ENCODE measurements around the gene DPH3.
"Not testable (repeated sequence)": the region's sequence is repeated elsewhere in the genome, so short reads cannot be mapped to it uniquely, and the experiment has no call there.

Gene DPH3

DNA sequence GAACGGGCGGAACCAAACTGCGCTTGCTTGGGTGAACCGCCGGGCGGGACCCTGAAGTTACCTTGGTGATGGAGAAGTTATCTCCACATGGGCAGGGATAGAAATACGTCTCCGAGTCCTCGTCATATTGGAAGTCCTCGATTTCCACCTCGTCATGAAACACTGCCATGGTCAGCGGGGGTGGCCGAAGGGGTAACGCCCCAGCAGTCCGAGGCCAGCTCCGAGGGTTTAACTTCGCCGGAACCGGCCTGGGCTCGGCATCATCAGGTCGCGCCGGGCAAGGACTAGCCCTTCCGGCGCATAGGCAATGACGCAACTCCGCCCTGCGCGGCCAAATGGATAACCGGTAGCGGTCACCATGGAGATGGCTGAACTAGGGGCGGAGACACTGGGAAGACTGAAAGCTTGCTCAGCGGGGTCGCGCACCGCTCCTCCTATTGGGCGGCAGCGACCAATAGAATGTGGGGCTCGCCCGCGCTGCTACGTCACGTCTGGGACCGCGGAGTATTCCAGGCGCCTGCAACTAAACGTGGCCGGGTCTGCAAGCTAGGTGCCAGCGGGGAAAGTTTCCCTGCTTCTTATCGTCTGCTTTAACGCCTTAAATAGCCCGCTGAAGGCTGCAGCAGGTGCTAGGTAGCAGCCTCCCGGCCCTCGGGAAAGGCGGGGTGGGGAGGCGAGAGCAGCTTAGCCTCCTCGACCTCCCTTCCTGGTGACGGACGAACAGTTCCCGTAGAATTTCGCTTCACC lies at the start of gene DPH3, which contains the start of gene OXNAD1:
Gene DPH3 (minus strand): TSS at position 236 of the 747 bp plus-strand sequence. CDS start 67 bp downstream, at position 169.
Gene OXNAD1 (plus strand): TSS at position 505 of the 747 bp plus-strand sequence. CDS start 5,741 bp downstream, outside the sequence.
- peak within 1 kb of the TSS; percentile 80 for H3K27ac ChIP-seq
- TF ChIP-seq, protein P1, sequence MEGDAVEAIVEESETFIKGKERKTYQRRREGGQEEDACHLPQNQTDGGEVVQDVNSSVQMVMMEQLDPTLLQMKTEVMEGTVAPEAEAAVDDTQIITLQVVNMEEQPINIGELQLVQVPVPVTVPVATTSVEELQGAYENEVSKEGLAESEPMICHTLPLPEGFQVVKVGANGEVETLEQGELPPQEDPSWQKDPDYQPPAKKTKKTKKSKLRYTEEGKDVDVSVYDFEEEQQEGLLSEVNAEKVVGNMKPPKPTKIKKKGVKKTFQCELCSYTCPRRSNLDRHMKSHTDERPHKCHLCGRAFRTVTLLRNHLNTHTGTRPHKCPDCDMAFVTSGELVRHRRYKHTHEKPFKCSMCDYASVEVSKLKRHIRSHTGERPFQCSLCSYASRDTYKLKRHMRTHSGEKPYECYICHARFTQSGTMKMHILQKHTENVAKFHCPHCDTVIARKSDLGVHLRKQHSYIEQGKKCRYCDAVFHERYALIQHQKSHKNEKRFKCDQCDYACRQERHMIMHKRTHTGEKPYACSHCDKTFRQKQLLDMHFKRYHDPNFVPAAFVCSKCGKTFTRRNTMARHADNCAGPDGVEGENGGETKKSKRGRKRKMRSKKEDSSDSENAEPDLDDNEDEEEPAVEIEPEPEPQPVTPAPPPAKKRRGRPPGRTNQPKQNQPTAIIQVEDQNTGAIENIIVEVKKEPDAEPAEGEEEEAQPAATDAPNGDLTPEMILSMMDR (IDR thresholded peaks at IDR 0.05; ENCODE audit: low read depth, low read length), result no peak
- H3K36me3 ChIP-seq, result peaks cover 17% of the 10 kb centered on the region
- H3K9me3 ChIP-seq (ENCODE audit: severe bottlenecking), result no peaks in the 10 kb centered on the region
- H3K27me3 ChIP-seq (ENCODE audit: insufficient read depth, low read depth, severe bottlenecking), result no peaks in the 10 kb centered on the region
- peak within 1 kb of the TSS; percentile 80 for H3K4me3 ChIP-seq (ENCODE audit: low read depth, low read length)
- peak; percentile 99 for DNase-seq

GRCh38 chr3:16313886-16314645 lies 49.3 kb upstream of the DPH3 start:
- Histone ChIP-seq H3K36me3 (no peaks in the 10 kb centered on the region; the same call in none of the 2 replicates), H3K9me3 (ENCODE audit: severe bottlenecking) (no peaks in the 10 kb centered on the region), H3K27me3 (ENCODE audit: insufficient read depth, low read depth, severe bottlenecking) (no peaks in the 10 kb centered on the region), H3K27ac (no peak overlapping the region), H3K4me3 (ENCODE audit: low read depth, low read length) (no peak overlapping the region)
- TF ChIP-seq, protein P1 (IDR thresholded peaks at IDR 0.05; ENCODE audit: low read depth, low read length), result no peak
- DNase-seq, result no peak

DNA sequence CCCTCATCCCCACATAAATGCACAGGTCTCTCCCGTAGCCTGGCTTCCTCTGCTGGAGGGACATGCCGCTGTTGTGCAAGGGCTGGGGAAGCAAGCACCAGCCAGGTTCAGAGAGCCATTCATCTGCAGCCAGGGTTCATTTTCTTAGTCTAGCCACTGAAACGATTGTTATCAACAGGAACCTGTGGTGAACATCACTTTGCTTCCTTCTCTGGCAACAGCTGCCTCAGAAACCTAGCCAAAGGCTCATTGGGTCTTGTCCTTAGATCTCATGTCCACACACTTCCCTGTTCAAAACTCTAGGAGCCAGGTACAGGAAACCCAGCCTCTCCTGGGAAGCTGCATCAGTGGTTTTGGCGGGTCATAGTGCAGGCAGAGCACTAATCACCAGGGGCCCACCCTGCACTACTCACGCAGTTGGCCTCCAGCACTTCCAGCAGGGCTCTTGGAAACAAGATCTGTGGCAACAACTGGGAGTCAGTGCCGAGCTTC lies 47.3 kb upstream of the DPH3 start:
- no peaks in the 10 kb centered on the region for H3K27me3 ChIP-seq (ENCODE audit: insufficient read depth, low read depth, severe bottlenecking)
- TF ChIP-seq, protein P1 (IDR thresholded peaks at IDR 0.05; ENCODE audit: low read depth, low read length), result no peak
- no peaks in the 10 kb centered on the region for H3K9me3 ChIP-seq (ENCODE audit: severe bottlenecking)
- H3K4me3 ChIP-seq (ENCODE audit: low read depth, low read length), result no peak overlapping the region
- no peak overlapping the region for H3K27ac ChIP-seq
- no peak for DNase-seq
- H3K36me3 ChIP-seq, result no peaks in the 10 kb centered on the region; the same call in none of the 2 replicates

- not testable (repeated sequence) for H3K36me3 ChIP-seq; H3K27me3 ChIP-seq (ENCODE audit: insufficient read depth, low read depth, severe bottlenecking); DNase-seq; H3K27ac ChIP-seq; H3K4me3 ChIP-seq (ENCODE audit: low read depth, low read length); H3K9me3 ChIP-seq (ENCODE audit: severe bottlenecking)
Measured at GRCh38 chr3:16310486-16310885, 45.7 kb upstream of the DPH3 start.

GRCh38 chr3:16309558-16309957 lies 44.8 kb upstream of the DPH3 start:
- H3K36me3 ChIP-seq, result no peaks in the 10 kb centered on the region; the same call in none of the 2 replicates
- no peak overlapping the region for H3K27ac ChIP-seq
- TF ChIP-seq, protein P1 (IDR thresholded peaks at IDR 0.05; ENCODE audit: low read depth, low read length), result no peak
- no peaks in the 10 kb centered on the region for H3K9me3 ChIP-seq (ENCODE audit: severe bottlenecking)
- no peak overlapping the region for H3K4me3 ChIP-seq (ENCODE audit: low read depth, low read length)
- no peak for DNase-seq
- no peaks in the 10 kb centered on the region for H3K27me3 ChIP-seq (ENCODE audit: insufficient read depth, low read depth, severe bottlenecking)

DNA sequence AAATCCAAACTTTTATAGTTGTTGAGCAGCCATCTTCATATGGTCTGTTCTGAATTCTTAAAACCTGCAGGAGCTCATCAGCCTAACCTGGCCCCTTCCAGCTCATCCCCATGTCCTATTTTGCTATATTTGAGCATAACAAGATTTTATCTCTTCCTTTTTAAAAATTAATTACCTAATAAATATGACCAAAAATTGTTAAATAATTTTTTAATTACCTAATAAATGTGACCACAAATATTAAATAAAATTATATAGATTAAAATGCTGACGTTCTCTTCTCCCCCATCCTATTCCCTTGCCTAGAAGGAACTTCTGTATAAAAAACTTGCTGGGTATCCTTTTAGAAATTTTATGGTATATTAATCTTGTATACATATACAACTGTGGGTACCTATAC lies 44.0 kb upstream of the DPH3 start:
- H3K36me3 ChIP-seq, result no peaks in the 10 kb centered on the region; the same call in none of the 2 replicates
- H3K27me3 ChIP-seq (ENCODE audit: insufficient read depth, low read depth, severe bottlenecking), result no peaks in the 10 kb centered on the region
- H3K27ac ChIP-seq, result no peak overlapping the region
- no peak for DNase-seq
- H3K4me3 ChIP-seq (ENCODE audit: low read depth, low read length), result no peak overlapping the region
- TF ChIP-seq, protein P1 (IDR thresholded peaks at IDR 0.05; ENCODE audit: low read depth, low read length), result no peak
- no peaks in the 10 kb centered on the region for H3K9me3 ChIP-seq (ENCODE audit: severe bottlenecking)

Measured in WERI-Rb-1 (cell line).